ENCODE data around the gene FOXC2. TPM values are rescaled to one million over a fixed set of nuclear protein-coding genes. Genes with fewer than 3 reads are reported as not detected.

FOXC2 gene
- total RNA-seq, 4 donors from 2014 or later, result 9.3 to 18.2 (median 14.1) TPM

GRCh38 chr16:86533076-86533475 lies 33.6 kb upstream of the FOXC2 start:
- 95 to 97% methylated on average over 8 of the region's 8 CpGs for WGBS, 2 donors
- DNase-seq (ENCODE audit: low spot score in 2 of 2), result no peak
- H3K27ac ChIP-seq, result no peak overlapping the region
- H3K4me3 ChIP-seq, result no peak overlapping the region
- no peaks in the 10 kb centered on the region for H3K27me3 ChIP-seq
- peaks cover 0 to 80% (median 5%) of the 10 kb centered on the region in 3 donors for H3K36me3 ChIP-seq
- TF ChIP-seq EP300 (IDR thresholded peaks at IDR 0.05), result no peak
- TF ChIP-seq CTCF (IDR thresholded peaks at IDR 0.05), result no peak
- no peaks in the 10 kb centered on the region for H3K9me3 ChIP-seq
- peaks cover 0 to 17% (median 0%) of the 10 kb centered on the region in 4 donors for H3K4me1 ChIP-seq

GRCh38 chr16:86533767-86534351 lies 32.8 kb upstream of the FOXC2 start:
- Histone ChIP-seq H3K27me3 (no peaks in the 10 kb centered on the region), H3K4me3 (no peak overlapping the region), H3K9me3 (no peaks in the 10 kb centered on the region), H3K36me3 (peaks cover 0 to 84% (median 8%) of the 10 kb centered on the region in 3 donors), H3K27ac (no peak overlapping the region), H3K4me1 (peaks cover 0 to 17% (median 0%) of the 10 kb centered on the region in 4 donors)
- no peak for DNase-seq (ENCODE audit: low spot score in 2 of 2)
- 83 to 94% methylated on average over 8 of the region's 8 CpGs for WGBS, 2 donors
- TF ChIP-seq EP300 (IDR thresholded peaks at IDR 0.05), result no peak
- no peak for TF ChIP-seq POLR2A (IDR thresholded peaks at IDR 0.05)
- no peak for TF ChIP-seq CTCF (IDR thresholded peaks at IDR 0.05)

GRCh38 chr16:86534779-86535615 lies 31.6 kb upstream of the FOXC2 start:
- Histone ChIP-seq H3K4me1 (peaks cover 0 to 17% (median 0%) of the 10 kb centered on the region in 4 donors), H3K36me3 (peaks cover 0 to 87% (median 20%) of the 10 kb centered on the region in 3 donors), H3K27me3 (no peaks in the 10 kb centered on the region), H3K4me3 (no peak overlapping the region), H3K27ac (no peak overlapping the region), H3K9me3 (no peaks in the 10 kb centered on the region)
- TF ChIP-seq CTCF (IDR thresholded peaks at IDR 0.05) (no peak), POLR2A (IDR thresholded peaks at IDR 0.05) (no peak), EP300 (IDR thresholded peaks at IDR 0.05) (no peak)
- WGBS, 2 donors, result 86 to 87% methylated on average over 18 of the region's 18 CpGs
- DNase-seq (ENCODE audit: low spot score in 2 of 2), result no peak

GRCh38 chr16:86536621-86537020 lies 30.0 kb upstream of the FOXC2 start:
- WGBS, 2 donors, result 93 to 94% methylated on average over 17 of the region's 17 CpGs

More at GRCh38 chr16:86536621-86537020, 30.0 kb upstream of the FOXC2 start:
- Histone ChIP-seq H3K27me3 (no peaks in the 10 kb centered on the region), H3K27ac (no peak overlapping the region), H3K9me3 (no peaks in the 10 kb centered on the region), H3K4me3 (no peak overlapping the region), H3K36me3 (peaks cover 0 to 96% (median 31%) of the 10 kb centered on the region in 3 donors), H3K4me1 (peaks cover 0 to 1% (median 0%) of the 10 kb centered on the region in 4 donors)
- TF ChIP-seq CTCF (IDR thresholded peaks at IDR 0.05) (no peak), EP300 (IDR thresholded peaks at IDR 0.05) (no peak), POLR2A (IDR thresholded peaks at IDR 0.05) (no peak)
- no peak for DNase-seq (ENCODE audit: low spot score in 2 of 2)
